ENCODE data around the gene DCLRE1C.

Gene DCLRE1C

DNA sequence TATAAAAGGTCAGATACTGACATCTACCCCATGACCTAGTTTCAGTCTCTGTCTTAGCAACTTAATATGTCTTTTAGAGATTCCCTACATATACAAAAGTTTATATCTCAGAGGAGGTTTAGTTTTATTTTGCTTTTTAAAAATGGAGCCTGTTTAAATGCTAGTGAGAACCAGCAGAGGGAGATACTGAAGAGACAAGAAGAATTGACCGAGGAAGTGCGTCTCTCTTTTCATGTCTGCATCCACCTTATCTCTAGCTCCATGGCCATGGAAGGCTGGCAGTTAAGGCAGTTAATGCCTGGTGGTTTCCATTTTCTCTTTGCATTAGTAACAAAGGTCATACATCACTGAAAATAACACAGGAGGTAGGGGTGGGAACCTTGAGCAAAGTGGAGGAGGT is 64.6 kb downstream of the DCLRE1C start:
- DNase-seq (ENCODE audit: extremely low spot score), result peak; percentile 27
- ChIA-PET POLR2A (interaction anchor here (1.1 to 1.4 kb wide), 2 partner anchors 11 to 30 kb away, joined by 3 to 8 read pairs; partner anchors contain the start of gene SUV39H2), CTCF (interaction anchor here (0.6 to 0.7 kb wide), 2 partner anchors 48 to 82 kb away, joined by 3 to 4 read pairs; no protein-coding TSS in a partner anchor)
- TF ChIP-seq CTBP1 (IDR thresholded peaks at IDR 0.05; ENCODE audit: borderline replicate concordance) (no peak), BHLHE40 (IDR thresholded peaks at IDR 0.05; ENCODE audit: borderline replicate concordance) (no peak), ELF4 (IDR thresholded peaks at IDR 0.05) (no peak), FOXM1 (IDR thresholded peaks at IDR 0.05; ENCODE audit: borderline replicate concordance) (no peak), ZNF384 (IDR thresholded peaks at IDR 0.05) (no peak), HDGF (IDR thresholded peaks at IDR 0.05; ENCODE audit: borderline replicate concordance) (no peak), FOXA1 (IDR thresholded peaks at IDR 0.05) (no peak), SUZ12 (IDR thresholded peaks at IDR 0.05) (no peak), LEF1 (IDR thresholded peaks at IDR 0.05; ENCODE audit: borderline replicate concordance) (no peak), ARNT (IDR thresholded peaks at IDR 0.05) (no peak), L3MBTL2 (conservative IDR thresholded peaks at IDR 0.05) (no peak), TARDBP (IDR thresholded peaks at IDR 0.05) (no peak), FOXK2 (IDR thresholded peaks at IDR 0.05) (no peak), SP1 (IDR thresholded peaks at IDR 0.05) (no peak), NFRKB (IDR thresholded peaks at IDR 0.05) (no peak)
- TF ChIP-seq, protein P1, sequence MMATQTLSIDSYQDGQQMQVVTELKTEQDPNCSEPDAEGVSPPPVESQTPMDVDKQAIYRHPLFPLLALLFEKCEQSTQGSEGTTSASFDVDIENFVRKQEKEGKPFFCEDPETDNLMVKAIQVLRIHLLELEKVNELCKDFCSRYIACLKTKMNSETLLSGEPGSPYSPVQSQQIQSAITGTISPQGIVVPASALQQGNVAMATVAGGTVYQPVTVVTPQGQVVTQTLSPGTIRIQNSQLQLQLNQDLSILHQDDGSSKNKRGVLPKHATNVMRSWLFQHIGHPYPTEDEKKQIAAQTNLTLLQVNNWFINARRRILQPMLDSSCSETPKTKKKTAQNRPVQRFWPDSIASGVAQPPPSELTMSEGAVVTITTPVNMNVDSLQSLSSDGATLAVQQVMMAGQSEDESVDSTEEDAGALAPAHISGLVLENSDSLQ (IDR thresholded peaks at IDR 0.05), result no peak

DNA sequence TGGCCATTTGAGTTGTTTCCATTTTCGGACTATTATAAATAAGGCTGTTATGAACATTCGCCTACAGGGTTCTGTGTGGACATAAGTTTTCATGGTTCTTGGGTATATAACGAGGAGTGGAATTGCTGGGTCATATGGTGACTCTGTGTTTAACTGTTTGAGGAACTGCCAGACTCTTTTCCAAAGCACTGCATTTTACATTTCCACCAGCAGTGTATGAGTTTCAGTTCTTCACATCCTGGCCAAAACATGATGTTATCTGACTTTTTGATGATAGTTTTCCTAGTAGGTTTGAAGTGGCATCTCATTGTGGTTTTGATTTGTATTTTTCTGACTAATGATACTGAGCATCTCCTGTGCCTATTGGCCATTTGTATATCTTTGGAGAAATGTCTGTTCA is 69.8 kb downstream of the DCLRE1C start:
- TF ChIP-seq ZNF384 (IDR thresholded peaks at IDR 0.05) (no peak), SUZ12 (IDR thresholded peaks at IDR 0.05) (no peak), CTBP1 (IDR thresholded peaks at IDR 0.05; ENCODE audit: borderline replicate concordance) (no peak), FOXK2 (IDR thresholded peaks at IDR 0.05) (no peak), NFRKB (IDR thresholded peaks at IDR 0.05) (no peak), ELF4 (IDR thresholded peaks at IDR 0.05) (no peak), FOXA1 (IDR thresholded peaks at IDR 0.05) (no peak), FOXM1 (IDR thresholded peaks at IDR 0.05; ENCODE audit: borderline replicate concordance) (no peak), ARNT (IDR thresholded peaks at IDR 0.05) (no peak), LEF1 (IDR thresholded peaks at IDR 0.05; ENCODE audit: borderline replicate concordance) (no peak)
- ChIA-PET POLR2A (no interaction called here), CTCF (no interaction called here)
- no peak for DNase-seq (ENCODE audit: extremely low spot score)

DNA sequence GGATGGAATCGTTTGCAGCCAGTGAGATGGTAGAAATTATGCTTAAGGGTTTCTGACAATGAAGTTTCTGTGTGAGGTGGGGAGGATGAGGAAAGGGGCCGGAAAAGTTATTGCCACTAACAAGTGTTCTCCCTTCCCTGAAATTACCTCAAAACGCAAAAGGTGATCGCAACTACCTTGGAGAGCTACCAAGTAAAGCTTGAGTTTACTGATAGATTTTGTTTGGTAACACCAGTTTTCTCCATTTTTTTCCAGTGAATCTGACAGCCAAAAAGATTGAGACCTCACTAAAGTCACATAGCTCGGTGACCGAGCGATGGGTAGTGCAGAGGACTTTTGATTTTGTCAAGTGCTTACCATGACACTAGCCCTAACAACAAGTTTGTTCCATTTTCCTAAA is 73.7 kb downstream of the DCLRE1C start:
- POLR2A ChIA-PET, result no interaction called here
- DNase-seq (ENCODE audit: extremely low spot score), result no peak
- CTCF ChIA-PET, result interaction anchor here (0.6 kb wide), 1 partner anchor 1376 kb away, joined by 3 read pairs; no protein-coding TSS in a partner anchor

DNA sequence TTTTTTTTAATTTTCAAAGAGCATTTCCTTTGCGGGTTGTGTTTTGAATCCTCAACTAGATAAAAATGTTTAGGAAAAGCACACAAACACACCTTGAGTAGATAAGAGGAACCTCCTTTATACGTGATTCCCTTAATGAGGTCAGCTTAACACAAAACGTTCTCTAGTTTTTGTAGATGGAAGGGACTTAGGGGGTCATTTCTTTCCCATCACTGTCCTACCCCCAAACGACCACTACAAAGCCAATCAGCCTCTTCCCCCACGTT is 74.0 kb downstream of the DCLRE1C start:
- ChIA-PET POLR2A (interaction anchor here (1.0 to 3.3 kb wide), 3 partner anchors 13 to 80 kb away, joined by 4 to 35 read pairs (median 12); partner anchors contain the start of gene MEIG1), CTCF (no interaction called here)
- no peak for DNase-seq (ENCODE audit: extremely low spot score)
- TF ChIP-seq, protein P1 (IDR thresholded peaks at IDR 0.05), result no peak
- TF ChIP-seq HDGF (IDR thresholded peaks at IDR 0.05; ENCODE audit: borderline replicate concordance) (no peak), NFRKB (IDR thresholded peaks at IDR 0.05) (no peak), ARNT (IDR thresholded peaks at IDR 0.05) (no peak), BHLHE40 (IDR thresholded peaks at IDR 0.05; ENCODE audit: borderline replicate concordance) (no peak), FOXK2 (IDR thresholded peaks at IDR 0.05) (no peak), LEF1 (IDR thresholded peaks at IDR 0.05; ENCODE audit: borderline replicate concordance) (no peak), SP1 (IDR thresholded peaks at IDR 0.05) (no peak), ZNF384 (IDR thresholded peaks at IDR 0.05) (no peak), L3MBTL2 (conservative IDR thresholded peaks at IDR 0.05) (no peak), TARDBP (IDR thresholded peaks at IDR 0.05) (no peak), ELF4 (IDR thresholded peaks at IDR 0.05) (no peak), FOXM1 (IDR thresholded peaks at IDR 0.05; ENCODE audit: borderline replicate concordance) (no peak), SUZ12 (IDR thresholded peaks at IDR 0.05) (no peak), FOXA1 (IDR thresholded peaks at IDR 0.05) (no peak), CTBP1 (IDR thresholded peaks at IDR 0.05; ENCODE audit: borderline replicate concordance) (no peak)

More for the DNA sequence above, 73.7 kb downstream of the DCLRE1C start:
- TF ChIP-seq FOXA1 (IDR thresholded peaks at IDR 0.05) (no peak), TARDBP (IDR thresholded peaks at IDR 0.05) (no peak), BHLHE40 (IDR thresholded peaks at IDR 0.05; ENCODE audit: borderline replicate concordance) (no peak), ARNT (IDR thresholded peaks at IDR 0.05) (no peak), ZNF384 (IDR thresholded peaks at IDR 0.05) (no peak), ELF4 (IDR thresholded peaks at IDR 0.05) (no peak), NFRKB (IDR thresholded peaks at IDR 0.05) (no peak), FOXK2 (IDR thresholded peaks at IDR 0.05) (no peak), SP1 (IDR thresholded peaks at IDR 0.05) (no peak)

DNA sequence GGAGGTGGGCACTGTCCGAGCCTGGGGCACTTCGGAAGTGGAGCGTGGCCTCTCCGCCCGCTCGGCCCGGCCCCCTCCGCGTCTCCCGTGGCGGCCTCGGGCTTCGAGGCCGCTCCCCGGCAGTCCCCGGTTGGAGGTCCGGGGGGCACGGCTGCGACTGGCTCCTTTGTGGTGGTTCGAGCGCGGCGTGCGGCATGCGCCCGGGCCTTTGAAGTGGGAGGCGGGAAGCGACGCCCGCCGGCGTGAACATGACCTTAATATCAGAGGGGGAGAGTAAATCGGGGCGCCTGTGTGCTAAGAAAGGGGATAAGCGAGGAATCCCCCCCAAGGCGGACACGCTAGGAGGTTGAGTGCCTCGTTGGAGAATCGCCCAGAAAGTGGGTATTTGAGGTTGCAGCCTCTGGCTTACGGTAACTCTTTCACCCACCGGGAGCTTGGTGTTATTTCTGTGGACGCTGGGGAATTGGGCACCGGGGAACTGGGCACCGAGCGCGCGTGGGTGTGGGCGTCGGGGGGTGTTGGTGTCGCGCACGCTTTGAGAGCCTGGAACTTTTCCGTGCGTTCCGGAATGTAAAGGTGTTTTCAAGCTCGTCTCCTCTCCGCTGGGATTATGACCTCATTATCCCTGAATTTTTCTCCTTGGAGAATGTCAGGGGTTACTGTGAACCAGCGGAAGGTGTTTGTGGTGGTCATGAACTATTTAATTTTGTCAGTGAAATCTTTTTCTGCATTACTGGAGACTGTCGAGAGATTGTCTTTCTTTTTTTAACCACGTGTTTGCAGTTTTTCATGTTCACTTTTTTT is 74.6 kb downstream of the DCLRE1C start:
- POLR2A ChIA-PET, result interaction anchor here (0.7 to 3.3 kb wide), 22 partner anchors 10 to 1717 kb away, joined by 3 to 41 read pairs (median 4); partner anchors contain the start of genes CDNF, DCLRE1C, HSPA14 and MEIG1
- DNase-seq (ENCODE audit: extremely low spot score), result no peak
- TF ChIP-seq ARNT (IDR thresholded peaks at IDR 0.05) (no peak), ZNF384 (IDR thresholded peaks at IDR 0.05) (no peak), FOXK2 (IDR thresholded peaks at IDR 0.05) (no peak), BHLHE40 (IDR thresholded peaks at IDR 0.05; ENCODE audit: borderline replicate concordance) (no peak), NFRKB (IDR thresholded peaks at IDR 0.05) (no peak), SUZ12 (IDR thresholded peaks at IDR 0.05) (no peak), L3MBTL2 (conservative IDR thresholded peaks at IDR 0.05) (peak; percentile 77)
- CTCF ChIA-PET, result no interaction called here

Measured in HEK293T (cell line).